Lower leg skin (tissue), 3 donors: ENCODE measurements around the gene AQP3.

Experiments
- CTCF ChIP-seq, 3 donors: fragments of 450-650 bp; IDR thresholded peaks; one replicate each; pipeline ENCODE4 v1.5.1; 2016; ENCODE audit warnings: antibody characterized with exemption in 3 of 3, mild to moderate bottlenecking in 3 of 3, moderate library complexity in 2 of 3
- POLR2A ChIP-seq, 2 donors: fragments of 450-650 bp; IDR thresholded peaks; one replicate each; pipeline ENCODE4 v1.6.1; 2016 to 2017; ENCODE audit warnings: antibody characterized with exemption in 2 of 2, mild to moderate bottlenecking in 1 of 2, moderate library complexity in 1 of 2

DNA sequence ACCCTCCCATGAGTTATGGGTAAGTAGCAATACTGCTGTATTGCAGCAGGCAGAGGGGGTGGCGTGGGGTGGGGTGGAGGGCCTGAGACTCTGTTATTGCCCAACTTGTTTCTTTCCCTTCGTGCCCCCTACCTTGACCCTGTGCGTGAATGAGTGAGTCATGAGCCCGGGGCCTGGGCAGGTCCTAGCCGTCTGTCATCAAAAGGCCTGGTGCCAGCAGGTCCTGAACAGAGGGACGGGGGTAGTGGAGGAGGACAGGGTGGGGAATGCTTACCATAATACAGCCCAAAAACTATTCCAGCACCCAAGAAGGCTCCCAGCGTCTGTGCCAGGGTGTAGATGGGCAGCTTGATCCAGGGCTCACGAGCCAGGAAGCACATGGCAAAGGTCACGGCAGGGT is 4.3 kb downstream of the AQP3 start:
- TF ChIP-seq CTCF (IDR thresholded peaks at IDR 0.05) (no peak), POLR2A (IDR thresholded peaks at IDR 0.05) (no peak)
